ENCODE results near the gene KLF18.
"Not testable (repeated sequence)": the region's sequence is repeated elsewhere in the genome, so short reads cannot be mapped to it uniquely, and the experiment has no call there.

Gene KLF18

DNA sequence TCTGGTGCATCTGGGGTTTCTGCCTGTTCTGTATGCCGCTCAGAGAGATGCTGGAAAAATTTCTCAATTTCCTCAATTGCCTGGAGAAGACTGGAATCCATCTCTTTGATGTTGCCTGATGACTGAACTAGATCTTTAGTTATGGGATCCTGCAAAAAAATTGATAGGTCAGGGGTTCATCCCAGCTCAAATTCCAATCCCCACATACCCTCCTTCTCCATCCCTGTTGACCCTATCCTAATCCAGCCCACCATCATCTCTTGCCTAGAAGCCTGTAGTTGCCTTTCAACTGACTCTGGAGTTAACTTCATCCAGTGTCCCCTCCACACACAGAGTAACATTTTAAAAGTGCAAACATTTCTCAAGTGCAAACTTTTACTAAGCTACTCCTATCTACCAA, at the start of gene KLF18:
Gene KLF18, minus strand, starts transcription at position 101 of the 400 bp plus-strand sequence. Its CDS starts 0 bp downstream, at position 101.
- no peak for DNase-seq (ENCODE audit: low spot score)

- DNase-seq (ENCODE audit: low spot score), result no peak
Measured at GRCh38 chr1:44174630-44175029, 33.2 kb upstream of the KLF18 start.

DNA sequence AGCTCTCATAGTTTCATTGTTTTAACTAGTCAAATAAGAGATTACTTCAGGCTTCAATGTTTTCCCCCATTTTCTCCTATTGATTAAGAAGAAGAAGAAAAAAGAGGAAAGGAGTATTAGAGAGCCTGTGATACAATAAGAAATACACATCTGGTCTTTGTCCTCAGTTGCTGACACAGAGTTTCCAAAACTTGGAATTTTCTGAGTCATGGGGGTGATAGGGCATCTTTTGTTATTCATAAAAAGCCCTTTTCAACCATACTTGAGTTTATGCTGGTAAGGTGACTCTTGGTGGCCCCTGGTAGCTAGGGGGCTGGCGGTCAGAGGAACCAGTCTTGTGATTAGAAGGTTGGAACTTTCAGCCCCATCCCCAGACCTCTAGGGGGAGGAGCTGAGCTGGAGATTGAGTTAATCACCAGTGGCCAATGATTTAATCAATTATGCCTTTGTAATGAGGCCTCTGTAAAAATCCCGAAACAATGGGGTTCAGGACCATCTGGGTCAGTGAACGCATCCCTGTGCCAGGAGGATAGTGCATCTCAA, 28.9 kb upstream of the KLF18 start:
- no peak for DNase-seq (ENCODE audit: low spot score)

- no peak for DNase-seq (ENCODE audit: low spot score)
Measured at GRCh38 chr1:44168520-44169098, 27.2 kb upstream of the KLF18 start.

- no peak for DNase-seq (ENCODE audit: low spot score)
Measured at GRCh38 chr1:44161546-44161945, 20.1 kb upstream of the KLF18 start.

- no peak for DNase-seq (ENCODE audit: low spot score)
Measured at GRCh38 chr1:44158871-44159270, 17.4 kb upstream of the KLF18 start.

DNA sequence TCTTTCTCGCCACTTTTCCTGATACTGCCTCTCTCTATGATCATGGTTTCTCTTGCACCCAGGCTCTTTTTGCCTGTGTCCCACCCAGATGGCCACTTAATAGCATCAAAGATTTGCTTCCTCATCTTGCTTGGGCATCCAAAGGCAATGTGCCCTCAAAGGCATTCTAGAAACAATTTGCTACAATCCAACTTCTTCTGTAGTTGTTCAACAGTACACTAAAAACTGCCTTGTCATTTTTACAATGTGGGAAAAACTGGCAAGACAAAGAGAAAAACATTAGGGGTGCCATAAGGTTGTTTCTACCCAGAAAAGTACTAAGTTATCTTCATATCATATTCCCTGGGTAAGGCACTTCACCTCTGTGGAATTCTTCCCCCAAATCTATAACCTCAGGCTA, 16.5 kb upstream of the KLF18 start:
- DNase-seq (ENCODE audit: low spot score), result no peak

GRCh38 chr1:44154049-44154448, 12.6 kb upstream of the KLF18 start:
- no peak for DNase-seq (ENCODE audit: low spot score)

- no peak for DNase-seq (ENCODE audit: low spot score)
Measured at GRCh38 chr1:44152692-44153091, 11.3 kb upstream of the KLF18 start.

DNA sequence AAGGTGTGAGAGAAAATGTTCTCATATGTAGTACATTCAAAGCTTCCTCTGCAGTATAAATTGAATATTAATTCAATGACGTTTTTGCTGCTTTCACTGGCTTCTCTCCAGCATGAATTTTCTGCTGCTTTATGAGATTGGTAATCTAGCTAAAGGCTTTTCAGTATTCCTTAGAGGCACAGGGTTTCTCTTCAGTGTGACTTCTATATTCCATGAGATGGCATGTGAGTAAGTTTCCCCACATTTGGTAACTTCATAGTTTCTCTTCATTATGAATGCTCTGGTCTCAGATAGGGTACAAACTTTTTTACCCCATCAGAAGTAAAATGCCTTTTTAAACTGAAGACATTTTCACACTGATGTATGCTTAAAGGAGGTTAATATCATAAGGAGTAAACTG, 10.4 kb upstream of the KLF18 start:
- no peak for DNase-seq (ENCODE audit: low spot score)

GRCh38 chr1:44151332-44151731, 9.9 kb upstream of the KLF18 start:
- no peak for DNase-seq (ENCODE audit: low spot score)

DNA sequence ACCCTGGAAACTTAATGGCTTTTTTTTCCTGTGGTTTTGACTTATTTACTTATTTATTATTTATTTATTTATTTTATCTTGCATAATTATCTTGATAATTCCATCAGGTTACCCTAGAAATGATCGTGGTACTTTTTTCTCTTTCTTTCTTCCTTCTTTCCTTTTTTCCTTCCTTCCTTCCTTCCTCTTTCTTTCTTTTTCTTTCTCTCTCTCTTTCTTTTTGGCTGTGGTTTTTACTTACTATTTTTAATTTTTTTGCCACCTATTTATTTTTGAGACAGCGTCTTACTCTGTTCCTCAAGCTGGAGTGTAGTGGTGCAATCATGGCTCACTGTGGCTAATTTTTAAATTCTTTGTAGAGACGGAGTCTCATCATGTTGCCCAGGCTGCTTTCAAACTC, 6.2 kb upstream of the KLF18 start:
- DNase-seq (ENCODE audit: low spot score), result no peak

- no peak for DNase-seq (ENCODE audit: low spot score)
Measured at GRCh38 chr1:44146536-44147361, 5.3 kb upstream of the KLF18 start.

DNA sequence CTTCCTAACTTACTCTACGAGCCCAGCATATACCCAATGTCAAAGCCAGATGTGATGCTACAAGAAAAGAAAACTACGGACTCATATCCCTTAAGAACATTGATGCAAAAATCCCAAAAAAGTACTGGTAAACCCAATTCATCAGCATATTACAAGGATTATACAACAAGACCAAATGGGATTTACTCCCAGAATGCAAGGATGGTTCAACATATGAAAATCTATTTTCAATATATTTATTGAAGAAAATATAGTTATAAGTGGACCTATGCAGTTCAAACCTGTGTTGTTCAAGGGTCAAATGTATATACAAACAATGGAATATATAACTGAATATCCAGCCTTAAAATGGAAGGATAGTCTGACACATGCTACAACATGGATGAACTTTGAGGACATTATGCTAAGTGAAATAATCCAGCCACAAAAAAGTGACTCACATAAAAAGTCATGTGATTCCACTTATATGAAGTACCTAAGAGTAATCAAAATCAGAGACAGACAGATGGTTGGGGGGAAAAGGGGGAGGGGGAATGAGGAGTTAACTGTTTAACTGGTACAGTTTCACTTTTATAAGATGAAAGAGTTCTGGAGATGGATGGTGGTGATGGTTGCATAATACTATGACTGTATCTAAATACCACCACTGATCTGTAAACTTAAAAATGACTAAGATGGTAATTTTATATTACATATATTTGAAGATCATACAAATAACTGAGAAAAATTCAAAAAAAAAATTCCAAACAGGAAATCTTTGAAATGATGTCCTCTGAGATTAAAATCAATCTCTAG, 3.7 kb upstream of the KLF18 start:
- no peak for DNase-seq (ENCODE audit: low spot score)

DNA sequence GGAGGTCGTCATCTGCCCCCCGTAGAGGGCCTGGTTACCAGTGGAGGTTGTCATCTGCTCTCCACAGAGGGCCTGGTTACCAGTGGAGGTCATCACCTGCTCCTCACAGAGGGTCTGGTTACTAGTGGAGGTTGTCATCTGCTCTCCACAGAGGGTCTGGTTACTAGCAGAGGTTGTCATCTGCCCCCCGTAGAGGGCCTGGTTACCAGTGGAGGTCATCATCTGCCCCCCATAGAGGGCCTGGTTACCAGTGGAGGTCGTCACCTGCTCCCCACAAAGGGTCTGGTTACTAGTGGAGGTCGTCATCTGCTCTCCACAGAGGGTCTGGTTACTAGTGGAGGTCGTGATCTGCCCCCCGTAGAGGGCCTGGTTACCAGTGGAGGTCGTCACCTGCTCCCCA, 1.9 kb downstream of the KLF18 start:
- DNase-seq (ENCODE audit: low spot score), result not testable (repeated sequence)

DNA sequence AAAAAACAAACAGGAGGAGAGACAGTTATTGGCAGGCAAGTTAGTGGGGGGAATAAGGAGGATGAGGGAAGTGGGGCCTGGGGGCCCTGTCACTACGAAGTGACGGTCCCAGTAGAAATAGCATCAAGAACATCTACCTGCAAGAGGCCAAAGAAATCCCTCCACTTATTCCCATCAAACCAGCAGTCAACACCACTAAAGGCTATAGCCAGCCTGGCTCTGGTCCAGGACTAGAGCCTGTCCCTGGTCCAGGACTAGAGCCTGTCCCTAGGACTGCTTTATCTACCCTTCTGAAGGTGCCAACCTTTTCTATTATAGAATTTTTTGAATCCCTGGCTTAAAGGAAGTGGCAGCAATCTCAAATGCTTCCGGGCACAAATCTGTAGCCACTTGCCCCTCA, 3.2 kb downstream of the KLF18 start:
- no peak for DNase-seq (ENCODE audit: low spot score)

GRCh38 chr1:44135886-44136285, 5.5 kb downstream of the KLF18 start:
- DNase-seq (ENCODE audit: low spot score), result no peak

DNA sequence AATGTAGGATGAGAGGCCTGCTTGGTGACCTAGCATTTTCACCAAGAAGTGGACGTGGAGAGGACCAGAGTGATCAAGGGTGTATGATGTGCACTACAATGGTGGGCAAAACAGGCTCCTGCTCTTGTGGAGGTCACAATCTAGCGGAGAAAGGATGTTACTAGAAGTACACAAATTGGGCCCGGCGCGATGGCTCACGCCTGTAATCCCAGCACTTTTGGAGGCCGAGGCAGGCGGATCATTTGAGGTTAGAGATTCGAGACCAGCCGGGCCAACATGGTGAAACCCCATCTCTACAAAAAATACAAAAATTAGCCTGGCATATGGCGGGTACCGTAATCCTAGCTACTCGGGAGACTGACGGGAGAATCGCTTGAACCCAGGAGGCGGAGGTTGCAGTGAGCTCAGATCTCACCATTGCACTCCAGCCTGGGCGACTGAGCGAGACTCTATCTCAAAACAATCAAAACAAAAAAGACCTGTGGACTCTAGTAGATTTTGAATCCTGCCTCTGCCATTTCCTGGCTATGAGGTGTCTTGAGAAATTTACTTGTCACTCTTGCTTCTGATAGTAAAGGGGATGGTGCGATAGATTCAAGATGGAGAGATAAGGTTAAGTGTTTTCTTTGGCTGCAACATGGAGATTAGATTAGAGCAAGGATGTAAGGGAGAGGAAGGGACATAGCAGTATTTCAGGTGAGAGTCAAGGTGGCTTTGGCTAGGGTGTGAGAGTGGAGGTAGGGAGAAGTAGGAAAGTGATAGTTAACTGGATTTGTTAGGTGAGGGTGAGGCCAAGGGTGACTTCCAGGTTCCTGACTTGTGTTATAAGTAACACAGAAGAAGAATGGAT, 7.1 kb downstream of the KLF18 start:
- DNase-seq (ENCODE audit: low spot score), result no peak

DNA sequence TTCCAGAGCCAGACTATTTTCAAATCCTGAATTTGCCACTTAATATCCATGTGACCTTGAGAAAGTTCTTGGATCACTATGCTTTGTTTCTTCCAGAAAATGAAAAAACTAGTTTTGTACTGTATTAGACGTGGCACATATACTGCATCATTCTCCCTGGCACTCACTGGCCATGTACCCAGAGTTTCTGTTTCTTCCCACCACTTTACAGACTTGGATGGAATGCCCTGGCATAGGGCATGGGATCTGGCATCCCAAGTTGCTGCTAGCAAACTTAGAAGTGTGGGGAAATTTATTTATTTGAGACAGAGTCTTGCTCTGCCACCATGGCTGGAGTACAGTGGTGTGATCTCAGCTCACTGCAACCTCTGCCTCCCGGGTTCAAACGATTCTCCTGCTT, 10.0 kb downstream of the KLF18 start:
- no peak for DNase-seq (ENCODE audit: low spot score)

GRCh38 chr1:44129616-44130500, 11.6 kb downstream of the KLF18 start:
- DNase-seq (ENCODE audit: low spot score), result no peak

Data from hepatic stellate cell (primary cell).